Ishikawa (cell line): ENCODE measurements around the gene TPX2.

Experiments used
- CEBPB ChIP-seq: IDR thresholded peaks from 2 replicates; pipeline ENCODE4 v1.6.1; 2012
- CREB1 ChIP-seq: IDR thresholded peaks from 2 replicates; pipeline ENCODE4 v1.6.1; 2012; ENCODE audit warnings: low read depth
- EGR1 ChIP-seq: IDR thresholded peaks from 2 replicates; pipeline ENCODE4 v1.6.1; 2012
- EP300 ChIP-seq: IDR thresholded peaks from 2 replicates; pipeline ENCODE4 v1.6.1; 2012; ENCODE audit warnings: borderline replicate concordance
- FOXM1 ChIP-seq: IDR thresholded peaks from 2 replicates; pipeline ENCODE4 v1.6.1; 2012; ENCODE audit warnings: low read depth, borderline replicate concordance
- NFIC ChIP-seq: IDR thresholded peaks from 2 replicates; pipeline ENCODE4 v1.6.1; 2012
- RAD21 ChIP-seq: IDR thresholded peaks from 2 replicates; pipeline ENCODE4 v1.6.1; 2012; ENCODE audit warnings: low read depth
- TAF1 ChIP-seq: IDR thresholded peaks from 2 replicates; pipeline ENCODE4 v1.6.1; 2012; ENCODE audit warnings: low read depth, mild to moderate bottlenecking
- TCF12 ChIP-seq: IDR thresholded peaks from 2 replicates; pipeline ENCODE4 v1.6.1; 2012; ENCODE audit warnings: low read depth
- ZBTB7A ChIP-seq: IDR thresholded peaks from 2 replicates; pipeline ENCODE4 v1.6.1; 2012; ENCODE audit warnings: low read depth
- TF ChIP-seq, protein P1 (sequence below): IDR thresholded peaks from 2 replicates; pipeline ENCODE4 v1.6.1; 2012; ENCODE audit warnings: low read depth, mild to moderate bottlenecking
- TF ChIP-seq, protein P2 (sequence below): IDR thresholded peaks from 2 replicates; pipeline ENCODE4 v1.6.1; 2012

DNA sequence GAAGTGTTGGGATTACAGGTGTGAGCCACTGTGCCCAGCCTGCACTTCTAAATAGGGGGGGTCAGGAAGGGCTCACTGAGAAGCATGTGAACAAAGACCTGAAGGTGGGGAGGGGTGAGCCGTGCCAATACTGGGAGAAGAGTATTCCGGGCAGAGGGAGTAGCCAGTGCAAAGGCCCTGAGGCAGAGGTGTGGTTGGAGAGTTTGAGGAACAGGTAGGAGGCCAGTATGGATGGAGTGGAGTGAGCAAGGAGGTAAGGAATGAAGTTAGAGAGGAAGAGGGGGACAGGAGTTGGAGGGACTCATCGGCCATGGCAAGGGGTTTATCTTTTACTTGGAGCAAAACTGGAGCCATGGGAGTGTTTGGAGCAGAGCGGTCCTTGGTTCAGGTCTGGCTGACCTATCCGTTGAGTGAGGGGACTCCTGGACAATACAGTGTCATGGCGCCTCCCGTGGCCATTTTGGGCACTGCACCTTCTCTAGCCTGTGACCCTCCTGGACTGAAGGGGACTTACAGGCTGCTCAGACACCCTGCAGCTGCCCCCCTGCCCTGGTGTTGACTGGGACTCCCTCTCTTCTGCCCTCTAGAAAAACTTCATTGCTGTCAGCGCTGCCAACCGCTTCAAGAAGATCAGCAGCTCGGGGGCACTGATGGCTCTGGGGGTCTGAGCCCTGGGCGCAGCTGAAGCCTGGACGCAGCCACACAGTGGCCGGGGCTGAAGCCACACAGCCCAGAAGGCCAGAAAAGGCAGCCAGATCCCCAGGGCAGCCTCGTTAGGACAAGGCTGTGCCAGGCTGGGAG lies 94.2 kb downstream of the TPX2 start:
- TF ChIP-seq EP300 (no peak), TAF1 (no peak), RAD21 (peak; percentile 59), CEBPB (no peak), EGR1 (no peak), TCF12 (no peak), FOXM1 (no peak), ZBTB7A (no peak), NFIC (no peak), CREB1 (no peak)
- TF ChIP-seq, protein P1, sequence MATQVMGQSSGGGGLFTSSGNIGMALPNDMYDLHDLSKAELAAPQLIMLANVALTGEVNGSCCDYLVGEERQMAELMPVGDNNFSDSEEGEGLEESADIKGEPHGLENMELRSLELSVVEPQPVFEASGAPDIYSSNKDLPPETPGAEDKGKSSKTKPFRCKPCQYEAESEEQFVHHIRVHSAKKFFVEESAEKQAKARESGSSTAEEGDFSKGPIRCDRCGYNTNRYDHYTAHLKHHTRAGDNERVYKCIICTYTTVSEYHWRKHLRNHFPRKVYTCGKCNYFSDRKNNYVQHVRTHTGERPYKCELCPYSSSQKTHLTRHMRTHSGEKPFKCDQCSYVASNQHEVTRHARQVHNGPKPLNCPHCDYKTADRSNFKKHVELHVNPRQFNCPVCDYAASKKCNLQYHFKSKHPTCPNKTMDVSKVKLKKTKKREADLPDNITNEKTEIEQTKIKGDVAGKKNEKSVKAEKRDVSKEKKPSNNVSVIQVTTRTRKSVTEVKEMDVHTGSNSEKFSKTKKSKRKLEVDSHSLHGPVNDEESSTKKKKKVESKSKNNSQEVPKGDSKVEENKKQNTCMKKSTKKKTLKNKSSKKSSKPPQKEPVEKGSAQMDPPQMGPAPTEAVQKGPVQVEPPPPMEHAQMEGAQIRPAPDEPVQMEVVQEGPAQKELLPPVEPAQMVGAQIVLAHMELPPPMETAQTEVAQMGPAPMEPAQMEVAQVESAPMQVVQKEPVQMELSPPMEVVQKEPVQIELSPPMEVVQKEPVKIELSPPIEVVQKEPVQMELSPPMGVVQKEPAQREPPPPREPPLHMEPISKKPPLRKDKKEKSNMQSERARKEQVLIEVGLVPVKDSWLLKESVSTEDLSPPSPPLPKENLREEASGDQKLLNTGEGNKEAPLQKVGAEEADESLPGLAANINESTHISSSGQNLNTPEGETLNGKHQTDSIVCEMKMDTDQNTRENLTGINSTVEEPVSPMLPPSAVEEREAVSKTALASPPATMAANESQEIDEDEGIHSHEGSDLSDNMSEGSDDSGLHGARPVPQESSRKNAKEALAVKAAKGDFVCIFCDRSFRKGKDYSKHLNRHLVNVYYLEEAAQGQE = no peak
- TF ChIP-seq, protein P2, sequence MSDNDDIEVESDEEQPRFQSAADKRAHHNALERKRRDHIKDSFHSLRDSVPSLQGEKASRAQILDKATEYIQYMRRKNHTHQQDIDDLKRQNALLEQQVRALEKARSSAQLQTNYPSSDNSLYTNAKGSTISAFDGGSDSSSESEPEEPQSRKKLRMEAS = no peak
